Activated CD4-positive, alpha-beta T cell treated with anti-CD3 and anti-CD28 coated beads, Interleukin-2, amount 50 U/mL, for 16 hours (primary cell): ENCODE measurements around the gene ITGA1.

Source experiments
- DNase-seq: peaks from one replicate; pipeline ENCODE4 v3.0.0-alpha.2; 2020

The ITGA1 gene

DNA sequence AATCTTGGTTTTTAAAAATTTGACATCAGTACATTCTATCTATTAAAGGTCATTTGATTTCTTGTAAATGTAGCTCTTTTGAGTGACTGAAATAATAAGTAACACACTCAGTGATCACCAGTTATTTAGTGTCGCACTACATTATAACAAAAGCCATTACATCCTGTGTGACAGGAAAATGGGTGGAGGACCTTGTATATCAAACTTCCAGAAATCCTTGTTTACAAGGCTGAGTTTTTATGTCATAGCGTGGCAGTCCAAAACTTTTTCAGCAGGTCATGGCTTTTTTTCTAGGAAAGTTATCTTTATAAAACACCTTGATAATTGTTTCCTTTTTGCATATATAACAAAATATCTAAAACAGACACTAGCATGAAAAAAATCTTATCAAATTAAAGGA is 14.4 kb upstream of the ITGA1 start:
- DNase-seq: no peak

DNA sequence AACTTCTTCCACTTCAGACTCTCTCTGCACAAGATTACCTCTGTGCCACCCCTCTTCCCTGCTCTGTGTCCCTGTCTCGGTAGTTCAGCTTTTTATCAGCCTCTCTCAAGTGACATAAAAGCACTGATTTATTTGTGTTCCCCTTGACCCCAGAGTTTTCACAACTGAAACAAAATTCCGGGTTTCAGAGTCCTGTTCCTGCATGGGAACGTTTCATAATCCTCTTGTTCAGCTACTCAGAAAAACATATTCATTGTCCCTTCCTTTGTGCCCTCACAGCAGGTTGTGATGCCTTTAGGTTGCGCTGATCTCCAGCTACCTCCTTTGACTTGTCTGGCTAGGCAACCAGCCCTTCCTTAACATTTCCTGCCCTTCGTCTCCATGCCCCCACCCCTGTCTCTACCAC is 13.7 kb upstream of the ITGA1 start:
- DNase-seq: no peak

DNA sequence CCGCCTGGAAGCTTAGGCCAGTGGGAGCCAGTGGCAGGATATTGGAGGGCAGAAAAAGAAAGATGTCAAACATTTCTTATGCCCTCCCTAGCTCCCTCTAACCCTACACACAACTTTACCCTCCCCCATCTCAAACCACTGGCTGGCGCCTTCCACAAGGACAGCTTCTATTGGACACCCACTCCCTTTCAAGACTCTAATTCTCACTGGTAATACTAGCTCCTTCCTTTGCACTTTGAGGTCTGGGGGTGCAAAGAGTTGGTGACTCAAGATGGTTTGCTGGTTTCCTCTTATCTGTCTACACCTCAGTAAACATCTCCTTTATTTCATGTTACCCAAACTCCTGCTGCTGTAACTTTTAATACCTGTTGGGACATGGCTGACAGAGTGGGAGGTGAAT is 11.6 kb upstream of the ITGA1 start:
- DNase-seq: peak; percentile 55

DNA sequence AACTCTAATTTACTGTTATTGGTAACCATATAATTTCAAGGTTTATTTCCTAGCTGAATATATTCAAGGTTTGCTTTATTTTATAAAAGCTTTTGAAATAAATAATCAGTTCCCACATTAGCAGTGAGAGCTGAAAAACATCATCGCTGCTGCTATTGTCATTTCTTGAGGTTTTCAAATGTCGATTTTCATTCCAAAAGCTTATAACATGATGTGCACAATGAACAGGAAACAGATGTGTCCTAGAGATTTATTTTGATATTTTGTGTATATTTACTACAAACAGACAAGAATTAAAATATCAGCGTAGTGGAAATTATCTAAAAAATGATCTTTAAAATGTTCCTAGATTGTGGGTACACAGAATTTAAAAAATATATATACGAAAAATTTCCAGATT is 10.5 kb upstream of the ITGA1 start:
- no peak for DNase-seq

- no peak for DNase-seq
Observed at GRCh38 chr5:52778781-52779180, 8.9 kb upstream of the ITGA1 start.

DNA sequence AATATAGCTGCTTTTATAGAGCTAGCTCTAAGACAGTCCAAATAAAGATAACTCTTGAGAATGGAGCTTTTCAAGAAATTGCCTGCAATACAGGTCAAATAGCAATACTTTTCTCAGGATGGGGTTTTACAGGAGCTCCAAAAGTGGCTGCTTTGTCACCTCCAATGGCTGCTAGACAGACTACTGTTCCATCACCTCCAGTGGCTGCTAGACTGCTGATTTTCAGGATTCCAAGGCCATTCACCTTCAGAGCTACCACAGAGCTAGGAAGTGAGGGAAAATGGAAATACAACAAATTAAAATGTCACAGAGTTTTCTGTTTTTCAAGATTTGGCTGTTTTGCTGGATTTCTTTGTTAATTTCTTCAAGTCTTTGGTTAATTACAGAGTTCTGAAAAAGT is 8.5 kb upstream of the ITGA1 start:
- no peak for DNase-seq

- no peak for DNase-seq
Observed at GRCh38 chr5:52783226-52783959, 4.3 kb upstream of the ITGA1 start.

GRCh38 chr5:52784737-52785136 is 3.0 kb upstream of the ITGA1 start:
- DNase-seq: no peak

GRCh38 chr5:52786391-52786790 is 1.3 kb upstream of the ITGA1 start:
- DNase-seq: no peak

GRCh38 chr5:52786949-52787599 is 642 bp upstream of the ITGA1 start:
- peak; percentile 35 for DNase-seq

DNA sequence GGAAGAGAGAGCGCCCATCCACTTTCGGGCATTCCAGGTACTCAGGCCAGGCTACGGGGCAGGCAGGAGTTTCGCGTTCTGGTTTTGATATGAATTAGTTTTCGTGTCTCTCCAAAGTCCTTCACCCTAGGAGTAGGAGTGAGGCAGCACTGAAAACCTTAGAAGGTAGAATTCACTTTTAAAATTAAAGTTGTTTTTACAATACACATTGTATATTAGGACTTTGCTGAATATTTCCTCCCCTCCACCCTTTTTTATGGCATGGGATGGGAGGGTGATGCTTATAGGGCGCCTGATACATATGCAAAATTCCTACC is 747 bp downstream of the ITGA1 start:
- no peak for DNase-seq

DNA sequence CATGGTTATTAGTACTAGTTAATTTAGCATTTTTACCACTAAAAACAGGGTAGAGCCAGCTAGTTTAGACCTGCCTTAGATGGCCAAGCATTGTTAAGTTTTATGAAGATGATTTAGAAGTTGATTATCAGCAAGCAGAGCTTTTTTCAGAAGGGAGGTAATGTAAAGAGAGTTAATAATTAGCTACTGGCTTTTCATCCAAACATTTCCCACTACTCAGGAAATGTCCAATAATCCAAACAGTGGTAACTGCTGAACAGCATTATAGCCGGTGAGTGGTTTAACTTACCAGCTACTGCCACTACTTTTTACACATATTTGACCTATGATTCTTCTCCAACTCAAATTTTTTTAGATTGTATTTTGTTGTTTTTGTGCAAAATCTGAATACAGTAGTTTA is 1.7 kb downstream of the ITGA1 start:
- no peak for DNase-seq

GRCh38 chr5:52789851-52790250 is 2.1 kb downstream of the ITGA1 start:
- DNase-seq: no peak

- DNase-seq: no peak
Observed at GRCh38 chr5:52791366-52791765, 3.6 kb downstream of the ITGA1 start.

DNA sequence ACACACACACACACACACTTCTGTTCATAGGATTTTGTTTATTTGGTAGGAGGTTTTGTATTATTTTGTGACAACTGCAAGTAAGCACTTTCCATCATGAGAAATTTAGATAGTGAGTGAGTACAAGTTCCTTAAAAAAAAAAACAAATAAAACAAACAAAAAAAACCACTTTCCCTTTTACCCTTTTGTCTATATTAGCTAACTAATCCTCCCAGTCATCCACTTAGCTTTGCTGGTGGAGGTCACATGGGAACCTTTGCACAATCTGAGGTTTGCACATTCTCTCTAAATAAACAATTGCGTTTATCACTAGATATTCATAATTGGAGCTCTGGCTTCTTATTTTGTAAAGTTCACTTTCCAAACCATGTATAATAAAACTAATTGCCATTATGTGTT is 6.8 kb downstream of the ITGA1 start:
- no peak for DNase-seq

- DNase-seq: no peak
Observed at GRCh38 chr5:52796031-52796430, 8.3 kb downstream of the ITGA1 start.

DNA sequence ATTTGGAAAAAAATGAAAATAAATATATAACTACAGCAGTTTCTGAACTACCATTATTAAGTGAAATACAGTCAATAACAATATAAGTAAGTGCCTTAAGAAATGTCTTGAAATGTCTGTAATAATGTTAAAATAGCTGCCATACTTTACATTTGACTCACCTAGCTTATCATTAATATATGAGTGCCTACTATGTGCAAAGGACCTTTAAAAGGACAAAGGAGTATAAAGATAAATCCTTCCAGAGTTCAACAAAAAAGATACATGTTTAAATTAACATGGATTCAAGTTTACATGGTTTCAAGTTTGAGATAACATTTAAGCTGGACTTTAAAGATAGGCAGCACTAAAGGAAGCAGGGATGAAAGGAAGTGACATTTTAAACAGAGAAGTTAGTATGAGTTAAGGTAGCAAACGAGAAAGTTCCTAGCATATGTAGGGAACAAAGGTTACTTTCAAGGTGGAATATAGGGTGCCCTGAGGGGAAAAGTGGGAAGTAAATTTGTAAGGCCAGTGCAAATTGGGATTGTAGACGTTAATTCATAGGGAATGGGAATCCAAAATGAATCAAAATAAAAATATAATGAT is 8.9 kb downstream of the ITGA1 start:
- no peak for DNase-seq

DNA sequence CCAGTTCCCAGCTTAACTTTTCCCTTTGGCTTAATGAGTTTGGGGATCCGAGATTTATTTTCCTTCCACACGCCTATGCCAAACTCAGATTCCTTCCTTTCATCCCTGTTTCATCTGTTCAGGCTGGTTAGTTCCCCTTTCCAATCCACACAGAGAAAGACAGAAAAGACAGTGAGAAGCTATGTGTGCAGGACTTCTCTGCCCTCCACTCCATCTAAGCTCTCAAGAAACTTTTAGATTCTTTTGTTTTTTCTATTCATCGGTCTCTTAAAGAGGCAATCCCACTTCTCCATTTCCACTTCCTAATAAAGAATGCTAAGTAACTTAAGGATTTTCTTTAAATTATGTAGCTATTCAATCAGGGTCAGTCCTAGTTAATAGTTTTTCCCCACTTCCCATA is 11.2 kb downstream of the ITGA1 start:
- DNase-seq: no peak

- peak; percentile 21 for DNase-seq
Observed at GRCh38 chr5:52799358-52799982, 11.8 kb downstream of the ITGA1 start.

DNA sequence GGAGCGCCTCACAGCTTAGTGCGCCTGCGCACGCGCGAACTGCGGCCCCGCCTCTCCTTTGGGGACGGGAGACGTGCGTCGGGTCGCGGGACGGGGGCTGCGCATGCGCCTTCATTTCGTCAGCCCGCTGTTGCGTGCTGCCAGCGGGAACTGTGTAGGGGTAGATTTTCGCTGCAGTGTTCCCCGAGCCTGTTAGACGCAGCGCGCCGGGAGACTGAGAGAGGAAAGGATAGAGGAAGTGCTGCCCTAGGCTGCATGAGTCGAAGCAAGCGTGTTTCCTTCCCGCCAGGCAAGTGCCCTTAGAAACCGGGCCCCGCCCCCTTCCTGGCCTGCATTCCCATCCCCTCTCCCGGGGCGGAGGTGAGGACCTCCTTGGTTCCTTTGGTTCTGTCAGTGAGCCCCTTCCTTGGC is 12.3 kb downstream of the ITGA1 start:
- DNase-seq: peak; percentile 98

GRCh38 chr5:52800394-52801213 is 12.9 kb downstream of the ITGA1 start:
- DNase-seq: peak; percentile 77

DNA sequence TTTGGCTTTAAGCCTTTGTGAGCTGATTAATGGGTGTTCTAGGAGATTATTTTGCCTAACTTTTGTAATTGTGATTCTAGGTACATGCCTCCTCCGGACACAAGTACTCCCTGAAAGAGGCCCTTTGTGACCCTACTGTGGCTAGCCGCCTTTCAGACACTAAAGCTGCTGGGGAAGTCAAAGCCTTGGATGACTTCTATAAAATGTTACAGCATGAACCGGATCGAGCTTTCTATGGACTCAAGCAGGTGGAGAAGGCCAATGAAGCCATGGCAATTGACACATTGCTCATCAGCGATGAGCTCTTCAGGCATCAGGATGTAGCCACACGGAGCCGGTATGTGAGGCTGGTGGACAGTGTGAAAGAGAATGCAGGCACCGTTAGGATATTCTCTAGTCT is 13.6 kb downstream of the ITGA1 start:
- DNase-seq: no peak

- DNase-seq: no peak
Observed at GRCh38 chr5:52802272-52802973, 14.7 kb downstream of the ITGA1 start.
